Urinary bladder (tissue), 4 donors: ENCODE results near the gene SHISA8. TPM values are rescaled to one million over a fixed set of nuclear protein-coding genes. Genes with fewer than 3 reads are reported as not detected.
"Not testable (repeated sequence)": the region's sequence is repeated elsewhere in the genome, so short reads cannot be mapped to it uniquely, and the experiment has no call there.

Experiments used
- DNase-seq: peaks from one replicate; pipeline ENCODE4 v3.0.0-alpha.2; 2015; ENCODE audit errors: extremely low spot score
- H3K27ac ChIP-seq: one replicate; pipeline ENCODE4 v1.5.1; 2013; ENCODE audit warnings: low read depth, mild to moderate bottlenecking, moderate library complexity
- H3K36me3 ChIP-seq: one replicate; pipeline ENCODE4 v1.6.1; 2013; ENCODE audit warnings: mild to moderate bottlenecking, moderate library complexity; ENCODE audit not compliant: insufficient read depth
- H3K4me1 ChIP-seq: one replicate; pipeline ENCODE4 v1.6.1; 2013; ENCODE audit warnings: mild to moderate bottlenecking, moderate library complexity; ENCODE audit not compliant: insufficient read depth
- H3K4me3 ChIP-seq: one replicate; pipeline ENCODE4 v1.5.1; 2013; ENCODE audit warnings: low read depth, low read length
- WGBS: extraction: QIAGEN DNeasy Blood & Tissue Kit; methylation state at CpG from one replicate; pipeline ENCODE4 v1.1.7; 2013; 5-methylcytosine and 5-hydroxymethylcytosine counted together
- polyA plus RNA-seq: library from polyadenylated mRNA; stranded (reverse); fragments of 200-250 nt; gene quantifications from one replicate; pipeline ENCODE4 v1.2.3, GENCODE V29; 2013
- total RNA-seq: library from RNA; depleted of rRNA; stranded (reverse); fragments of >200 nt; gene quantifications from one replicate; pipeline ENCODE4 v1.2.3, GENCODE V29; 2014
- donor health status: healthy with polysubstance abuse.
- donor health status: healthy.

SHISA8 gene
- total and polyA plus RNA-seq, 2 donors, result not detected

- H3K36me3 ChIP-seq, result peaks cover 11% of the 10 kb centered on the region
- WGBS, result 95% methylated on average over 2 of the region's 2 CpGs
- H3K27ac ChIP-seq, result no peak overlapping the region
- no peak for DNase-seq
- H3K4me3 ChIP-seq, result no peak overlapping the region
- H3K4me1 ChIP-seq, result no peaks in the 10 kb centered on the region
These were observed 29.8 kb downstream of the SHISA8 start for GRCh38 chr22:41885116-41885515.

GRCh38 chr22:41883400-41883799 is 31.5 kb downstream of the SHISA8 start:
- H3K4me3 ChIP-seq, result no peak overlapping the region
- no peak for DNase-seq
- no peaks in the 10 kb centered on the region for H3K4me1 ChIP-seq
- peaks cover 11% of the 10 kb centered on the region for H3K36me3 ChIP-seq
- H3K27ac ChIP-seq, result no peak overlapping the region
- WGBS, result 93% methylated on average over 2 of the region's 2 CpGs

GRCh38 chr22:41880653-41881052 is 34.2 kb downstream of the SHISA8 start:
- WGBS, result 92% methylated on average over 16 of the region's 16 CpGs
- DNase-seq, result no peak
- H3K4me3 ChIP-seq, result no peak overlapping the region
- H3K36me3 ChIP-seq, result peaks cover 16% of the 10 kb centered on the region
- H3K4me1 ChIP-seq, result no peaks in the 10 kb centered on the region
- no peak overlapping the region for H3K27ac ChIP-seq

GRCh38 chr22:41876675-41877074 is 38.2 kb downstream of the SHISA8 start:
- no peak for DNase-seq
- H3K27ac ChIP-seq, result no peak overlapping the region
- H3K4me1 ChIP-seq, result no peaks in the 10 kb centered on the region
- no peak overlapping the region for H3K4me3 ChIP-seq
- peaks cover 14% of the 10 kb centered on the region for H3K36me3 ChIP-seq

GRCh38 chr22:41876275-41876674 is 38.6 kb downstream of the SHISA8 start:
- no peak for DNase-seq
- 88% methylated on average over 3 of the region's 3 CpGs for WGBS
- peaks cover 12% of the 10 kb centered on the region for H3K36me3 ChIP-seq

GRCh38 chr22:41875531-41876270 is 39.2 kb downstream of the SHISA8 start:
- no peak for DNase-seq
- Histone ChIP-seq H3K36me3 (peaks cover 8% of the 10 kb centered on the region), H3K27ac (no peak overlapping the region), H3K4me1 (no peaks in the 10 kb centered on the region), H3K4me3 (no peak overlapping the region)
- 87% methylated on average over 10 of the region's 10 CpGs for WGBS

More at GRCh38 chr22:41876275-41876674, 38.6 kb downstream of the SHISA8 start:
- H3K27ac ChIP-seq, result no peak overlapping the region
- no peaks in the 10 kb centered on the region for H3K4me1 ChIP-seq
- no peak overlapping the region for H3K4me3 ChIP-seq

GRCh38 chr22:41874090-41874489 is 40.8 kb downstream of the SHISA8 start:
- 92% methylated on average over 2 of the region's 2 CpGs for WGBS
- peaks cover 6% of the 10 kb centered on the region for H3K36me3 ChIP-seq
- no peak overlapping the region for H3K27ac ChIP-seq

GRCh38 chr22:41873391-41873790 is 41.5 kb downstream of the SHISA8 start:
- Histone ChIP-seq H3K27ac (no peak overlapping the region), H3K4me1 (no peaks in the 10 kb centered on the region), H3K36me3 (peaks cover 6% of the 10 kb centered on the region), H3K4me3 (no peak overlapping the region)
- WGBS, result 76% methylated on average over 5 of the region's 5 CpGs
- no peak for DNase-seq

More at GRCh38 chr22:41874090-41874489, 40.8 kb downstream of the SHISA8 start:
- Histone ChIP-seq H3K4me1 (no peaks in the 10 kb centered on the region), H3K4me3 (no peak overlapping the region)
- DNase-seq, result no peak

- DNase-seq, result no peak
- Histone ChIP-seq H3K4me3 (no peak overlapping the region), H3K4me1 (no peaks in the 10 kb centered on the region), H3K27ac (no peak overlapping the region), H3K36me3 (peaks cover 7% of the 10 kb centered on the region)
- 82% methylated on average over 4 of the region's 4 CpGs for WGBS
These were observed 44.1 kb downstream of the SHISA8 start for GRCh38 chr22:41870786-41871185.

- 93% methylated on average over 1 of the region's 1 CpG for WGBS
- H3K4me1 ChIP-seq, H3K4me3 ChIP-seq, DNase-seq, H3K27ac ChIP-seq, H3K36me3 ChIP-seq: not testable (repeated sequence)
These were observed 44.8 kb downstream of the SHISA8 start for GRCh38 chr22:41870081-41870480.

- H3K4me1 ChIP-seq, result no peaks in the 10 kb centered on the region
- no peak overlapping the region for H3K27ac ChIP-seq
- peaks cover 5% of the 10 kb centered on the region for H3K36me3 ChIP-seq
- no peak for DNase-seq
- no peak overlapping the region for H3K4me3 ChIP-seq
- WGBS, result 95% methylated on average over 10 of the region's 10 CpGs
These were observed 46.3 kb downstream of the SHISA8 start for GRCh38 chr22:41868556-41868955.

GRCh38 chr22:41863472-41863871 is 51.4 kb downstream of the SHISA8 start:
- Histone ChIP-seq H3K27ac (no peak overlapping the region), H3K4me1 (no peaks in the 10 kb centered on the region), H3K36me3 (peaks cover 5% of the 10 kb centered on the region), H3K4me3 (no peak overlapping the region)
- WGBS, result 68% methylated on average over 2 of the region's 2 CpGs
- no peak for DNase-seq

- Histone ChIP-seq H3K4me3 (no peak overlapping the region), H3K27ac (peak overlapping the region; percentile 42), H3K36me3 (peaks cover 5% of the 10 kb centered on the region), H3K4me1 (no peaks in the 10 kb centered on the region)
- 68% methylated on average over 11 of the region's 11 CpGs for WGBS
- DNase-seq, result no peak
These were observed 52.2 kb downstream of the SHISA8 start for GRCh38 chr22:41862530-41863266.

GRCh38 chr22:41862160-41862529 is 52.7 kb downstream of the SHISA8 start:
- 24% methylated on average over 4 of the region's 4 CpGs for WGBS
- H3K36me3 ChIP-seq, result peaks cover 3% of the 10 kb centered on the region
- DNase-seq, result no peak
- H3K4me3 ChIP-seq, result no peak overlapping the region
- H3K27ac ChIP-seq, result no peak overlapping the region
- H3K4me1 ChIP-seq, result no peaks in the 10 kb centered on the region
